KMS-11 (cell line): ENCODE results near the gene HDAC4.

Source experiments
- H2AFZ ChIP-seq: fragments of 200-600 bp; sonication (generic); 2 replicates; pipeline ENCODE4 v1.6.1; 2016; ENCODE audit warnings: antibody characterized with exemption, mixed run types, low read depth
- H3K27ac ChIP-seq: fragments of 200-600 bp; sonication (generic); 2 replicates; pipeline ENCODE4 v1.6.1; 2016; ENCODE audit warnings: mild to moderate bottlenecking, mixed run types
- H3K27me3 ChIP-seq: fragments of 200-600 bp; sonication (generic); 2 replicates; pipeline ENCODE4 v1.6.1; 2017; ENCODE audit warnings: mild to moderate bottlenecking, low read depth, mixed run types, moderate library complexity; ENCODE audit not compliant: insufficient read depth
- H3K36me3 ChIP-seq: fragments of 200-600 bp; sonication (generic); 2 replicates; pipeline ENCODE4 v1.6.1; 2017; ENCODE audit warnings: mild to moderate bottlenecking, mixed run types; ENCODE audit not compliant: insufficient read depth
- H3K4me1 ChIP-seq: fragments of 200-600 bp; sonication (generic); 2 replicates; pipeline ENCODE4 v1.6.1; 2016; ENCODE audit warnings: mild to moderate bottlenecking, low read depth, mixed run types; ENCODE audit not compliant: poor library complexity, severe bottlenecking
- H3K4me2 ChIP-seq: fragments of 200-600 bp; sonication (generic); 2 replicates; pipeline ENCODE4 v1.7.0; 2016; ENCODE audit warnings: mild to moderate bottlenecking, mixed run types
- H3K4me3 ChIP-seq: fragments of 200-600 bp; sonication (generic); IDR thresholded peaks from 2 replicates; pipeline ENCODE4 v1.6.1; 2017; ENCODE audit warnings: low read depth, low read length, mixed read lengths; ENCODE audit not compliant: insufficient read depth
- H3K79me2 ChIP-seq: fragments of 200-600 bp; sonication (generic); 2 replicates; pipeline ENCODE4 v1.6.1; 2016; ENCODE audit warnings: low read depth, mixed run types; ENCODE audit not compliant: insufficient read depth
- H3K9ac ChIP-seq: fragments of 200-600 bp; sonication (generic); 2 replicates; pipeline ENCODE4 v1.6.1; 2016; ENCODE audit warnings: mild to moderate bottlenecking, mixed run types
- H4K20me1 ChIP-seq: fragments of 200-600 bp; sonication (generic); 2 replicates; pipeline ENCODE4 v1.6.1; 2016; ENCODE audit warnings: mild to moderate bottlenecking, mixed run types; ENCODE audit not compliant: insufficient read depth
- TF ChIP-seq, protein P1 (sequence below): fragments of 200-600 bp; sonication (generic); conservative IDR thresholded peaks from 2 replicates; pipeline ENCODE4 v1.6.1; 2017; ENCODE audit warnings: low read depth, mild to moderate bottlenecking, antibody characterized with exemption, low read length, moderate library complexity, mixed read lengths

The HDAC4 gene

DNA sequence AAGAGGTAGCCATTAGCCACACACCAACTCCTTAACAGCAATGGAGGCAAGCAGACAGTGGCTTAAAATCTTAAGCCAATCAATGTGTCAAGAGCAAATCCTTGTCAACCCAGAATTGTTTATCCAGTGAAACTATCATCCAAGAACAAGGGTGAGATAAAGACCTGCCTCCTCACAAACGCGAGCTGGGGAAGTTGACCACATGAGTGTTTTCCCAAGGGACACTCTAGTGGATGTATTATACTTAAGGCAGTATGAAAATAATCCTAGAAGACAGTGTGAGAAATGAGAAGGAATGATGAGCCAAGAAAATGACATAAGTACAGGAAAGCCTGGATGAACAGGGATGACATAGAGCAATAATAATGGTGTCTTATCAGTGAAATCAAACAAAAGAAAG lies 343.3 kb downstream of the HDAC4 start:
- Histone ChIP-seq H3K27ac (no peak overlapping the region), H3K4me1 (no peaks in the 10 kb centered on the region), H4K20me1 (no peaks in the 10 kb centered on the region), H3K36me3 (no peaks in the 10 kb centered on the region), H2AFZ (no peak overlapping the region), H3K4me2 (no peak overlapping the region), H3K27me3 (no peaks in the 10 kb centered on the region), H3K79me2 (no peaks in the 10 kb centered on the region), H3K9ac (no peak overlapping the region), H3K4me3 (no peak overlapping the region)
- TF ChIP-seq, protein P1, sequence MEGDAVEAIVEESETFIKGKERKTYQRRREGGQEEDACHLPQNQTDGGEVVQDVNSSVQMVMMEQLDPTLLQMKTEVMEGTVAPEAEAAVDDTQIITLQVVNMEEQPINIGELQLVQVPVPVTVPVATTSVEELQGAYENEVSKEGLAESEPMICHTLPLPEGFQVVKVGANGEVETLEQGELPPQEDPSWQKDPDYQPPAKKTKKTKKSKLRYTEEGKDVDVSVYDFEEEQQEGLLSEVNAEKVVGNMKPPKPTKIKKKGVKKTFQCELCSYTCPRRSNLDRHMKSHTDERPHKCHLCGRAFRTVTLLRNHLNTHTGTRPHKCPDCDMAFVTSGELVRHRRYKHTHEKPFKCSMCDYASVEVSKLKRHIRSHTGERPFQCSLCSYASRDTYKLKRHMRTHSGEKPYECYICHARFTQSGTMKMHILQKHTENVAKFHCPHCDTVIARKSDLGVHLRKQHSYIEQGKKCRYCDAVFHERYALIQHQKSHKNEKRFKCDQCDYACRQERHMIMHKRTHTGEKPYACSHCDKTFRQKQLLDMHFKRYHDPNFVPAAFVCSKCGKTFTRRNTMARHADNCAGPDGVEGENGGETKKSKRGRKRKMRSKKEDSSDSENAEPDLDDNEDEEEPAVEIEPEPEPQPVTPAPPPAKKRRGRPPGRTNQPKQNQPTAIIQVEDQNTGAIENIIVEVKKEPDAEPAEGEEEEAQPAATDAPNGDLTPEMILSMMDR, result no peak

- H3K27ac ChIP-seq, result no peak overlapping the region
- no peak overlapping the region for H3K9ac ChIP-seq
- H2AFZ ChIP-seq, result no peak overlapping the region
- H4K20me1 ChIP-seq, result no peaks in the 10 kb centered on the region
- no peaks in the 10 kb centered on the region for H3K4me1 ChIP-seq
- H3K4me3 ChIP-seq, result no peak overlapping the region
- TF ChIP-seq, protein P1, result no peak
- no peaks in the 10 kb centered on the region for H3K79me2 ChIP-seq
- no peaks in the 10 kb centered on the region for H3K36me3 ChIP-seq
- H3K4me2 ChIP-seq, result no peak overlapping the region
- no peaks in the 10 kb centered on the region for H3K27me3 ChIP-seq
Observed at GRCh38 chr2:239056611-239057010, 344.2 kb downstream of the HDAC4 start.

DNA sequence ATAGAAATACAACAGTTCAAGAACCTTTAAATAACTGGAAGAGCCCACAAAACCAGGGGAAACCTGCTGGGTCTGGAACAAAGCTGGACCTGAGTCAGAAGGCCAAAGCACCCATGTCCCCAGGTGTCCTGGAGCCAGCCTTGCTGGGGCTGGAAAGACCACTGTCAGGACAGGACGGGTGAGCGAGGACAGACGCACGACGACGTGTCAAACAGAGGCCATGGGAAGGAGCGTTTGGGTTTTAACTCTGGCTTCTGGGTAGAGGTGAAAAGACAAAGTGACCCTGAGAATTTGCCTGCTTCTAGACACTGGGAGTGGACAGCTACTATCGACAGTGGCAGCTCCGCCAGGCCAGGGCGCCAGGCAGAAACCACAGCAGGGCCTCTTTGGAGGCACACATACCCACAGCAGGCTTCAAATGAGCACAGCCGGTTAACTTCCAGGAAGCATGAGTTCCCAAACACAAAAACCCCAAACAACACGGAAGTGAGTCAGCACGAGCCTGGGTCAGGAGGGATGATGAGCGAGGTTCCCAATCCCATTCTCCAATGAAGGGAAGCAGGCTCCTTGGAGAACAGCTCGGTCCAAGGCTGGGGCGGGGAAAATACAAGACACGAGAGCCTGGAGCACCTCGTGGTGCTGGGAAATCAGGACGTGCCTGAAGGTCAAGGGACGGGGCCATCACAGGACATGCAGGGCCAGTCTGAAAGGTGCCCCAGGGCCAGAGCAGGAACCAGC lies 344.9 kb downstream of the HDAC4 start:
- Histone ChIP-seq H2AFZ (no peak overlapping the region), H3K27me3 (no peaks in the 10 kb centered on the region), H3K36me3 (no peaks in the 10 kb centered on the region), H3K79me2 (no peaks in the 10 kb centered on the region), H3K4me3 (no peak overlapping the region), H3K9ac (no peak overlapping the region), H4K20me1 (no peaks in the 10 kb centered on the region), H3K27ac (no peak overlapping the region), H3K4me2 (no peak overlapping the region), H3K4me1 (no peaks in the 10 kb centered on the region)
- TF ChIP-seq, protein P1, result no peak

- H3K4me3 ChIP-seq, result no peak overlapping the region
- no peaks in the 10 kb centered on the region for H3K36me3 ChIP-seq
- H3K9ac ChIP-seq, result no peak overlapping the region
- no peaks in the 10 kb centered on the region for H4K20me1 ChIP-seq
- TF ChIP-seq, protein P1, result no peak
- H3K79me2 ChIP-seq, result no peaks in the 10 kb centered on the region
- H2AFZ ChIP-seq, result no peak overlapping the region
- H3K4me1 ChIP-seq, result no peaks in the 10 kb centered on the region
- H3K4me2 ChIP-seq, result no peak overlapping the region
- no peaks in the 10 kb centered on the region for H3K27me3 ChIP-seq
- no peak overlapping the region for H3K27ac ChIP-seq
Observed at GRCh38 chr2:239054921-239055320, 345.9 kb downstream of the HDAC4 start.
